Activated CD4-positive, alpha-beta T cell treated with anti-CD3 and anti-CD28 coated beads for 36 hours (primary cell): ENCODE measurements around the gene SOX12. TPM values are rescaled to one million over a fixed set of nuclear protein-coding genes. Genes with fewer than 3 reads are reported as not detected.
A peak's percentile ranks its signal among the peaks of the same experiment; 100 is the strongest.
"Not testable (repeated sequence)": the region's sequence is repeated elsewhere in the genome, so short reads cannot be mapped to it uniquely, and the experiment has no call there.

Experiments
- ATAC-seq: fragments of 200-7000 bp; cut with Tn5 transposase; one replicate; pipeline ENCODE4 v1.10.0; 2021; ENCODE audit warnings: mild to moderate bottlenecking, moderate library complexity
- CTCF ChIA-PET: fragments of 350-600 bp; sonication (Branson Sonifier 250); formaldehyde crosslinking; loops from one replicate; lab custom pipeline; 2021; ENCODE audit warnings: antibody characterized with exemption; lab: Charles Lee
- POLR2A ChIA-PET: fragments of 350-600 bp; sonication (Branson Sonifier 250); formaldehyde crosslinking; loops from one replicate; lab custom pipeline; 2021; ENCODE audit warnings: antibody characterized with exemption, inconsistent platforms; lab: Charles Lee
- DNase-seq: peaks from one replicate; pipeline ENCODE4 v3.0.0-alpha.2; 2020
- H3K27ac Mint-ChIP-seq: one replicate; pipeline ENCODE4 v1.8.0; 2021; ENCODE audit warnings: mixed read lengths
- H3K27me3 Mint-ChIP-seq: one replicate; pipeline ENCODE4 v1.8.0; 2021; ENCODE audit warnings: mixed read lengths
- H3K36me3 Mint-ChIP-seq: one replicate; pipeline ENCODE4 v1.8.0; 2021; ENCODE audit warnings: low read depth, mixed read lengths
- H3K4me1 Mint-ChIP-seq: one replicate; pipeline ENCODE4 v1.8.0; 2021; ENCODE audit warnings: mixed read lengths
- H3K4me3 Mint-ChIP-seq: one replicate; pipeline ENCODE4 v1.8.0; 2021; ENCODE audit warnings: mild to moderate bottlenecking, moderate library complexity, mixed read lengths
- H3K9me3 Mint-ChIP-seq: one replicate; pipeline ENCODE4 v1.8.0; 2021; ENCODE audit warnings: low read depth, mixed read lengths
- intact Hi-C, 2 experiments: fragments of 100-400 bp; cut with DNase I in 1 of 2; cut with micrococcal nuclease in 1 of 2; formaldehyde crosslinking; loops; one replicate each; pipeline versions ENCODE4 v1.14.2 to v1.15.1; 2022 to 2024; cut with DNase I, micrococcal nuclease
- total RNA-seq, 2 experiments: library from RNA; stranded (reverse); gene quantifications; one replicate each; pipeline ENCODE4 v1.2.3, GENCODE V29; 2021

The SOX12 gene
- total RNA-seq, 2 experiments from 2014 or later, result 8.1 to 8.5 TPM

- peak overlapping the region; percentile 32 for H3K27ac Mint-ChIP-seq
- CTCF ChIA-PET, result interaction anchor here (1.3 to 2.0 kb wide), 2 partner anchors 18 to 40 kb away, joined by 3 to 8 read pairs; no protein-coding TSS in a partner anchor
Measured at GRCh38 chr20:373171-373890, 48.0 kb downstream of the SOX12 start.

DNA sequence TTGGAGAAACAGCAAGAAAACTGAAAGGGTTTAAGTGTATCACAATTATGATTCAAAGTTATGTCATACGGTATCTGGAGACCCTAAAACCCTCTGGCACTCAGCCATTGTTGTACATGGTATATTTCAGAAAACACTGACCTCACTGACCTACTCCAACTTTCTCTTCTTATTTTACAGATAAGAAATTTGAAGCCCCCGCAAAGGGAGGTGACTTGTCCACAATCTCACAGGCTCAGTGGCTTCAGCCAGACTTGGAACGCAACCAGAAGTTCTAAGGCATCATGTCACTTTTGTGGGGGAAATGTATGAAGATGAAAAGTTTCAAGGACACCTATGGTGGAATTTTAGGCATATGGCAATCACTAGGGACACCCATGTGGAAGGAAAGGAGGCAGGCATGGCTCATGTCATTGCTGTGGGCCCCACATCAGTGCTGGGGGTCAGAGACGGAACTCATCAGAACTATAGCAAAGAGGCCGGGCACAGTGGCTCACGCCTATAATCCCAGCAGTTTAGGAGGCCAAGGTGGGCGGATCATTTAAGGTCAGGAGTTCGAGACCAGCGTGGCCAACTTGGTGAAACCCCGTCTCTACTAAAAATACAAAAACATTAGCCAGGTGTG lies 50.0 kb downstream of the SOX12 start:
- H3K9me3 Mint-ChIP-seq, result no peaks in the 10 kb centered on the region
- DNase-seq (no peak), ATAC-seq (no peak)
- CTCF ChIA-PET, result no interaction called here
- POLR2A ChIA-PET, result no interaction called here
- no peak overlapping the region for H3K4me3 Mint-ChIP-seq
- H3K27me3 Mint-ChIP-seq, result no peaks in the 10 kb centered on the region
- no peaks in the 10 kb centered on the region for H3K36me3 Mint-ChIP-seq
- H3K4me1 Mint-ChIP-seq, result peaks cover 20% of the 10 kb centered on the region
- intact Hi-C loops, result no loop called here
- H3K27ac Mint-ChIP-seq, result no peak overlapping the region

More at GRCh38 chr20:373171-373890, 48.0 kb downstream of the SOX12 start:
- POLR2A ChIA-PET, result interaction anchor here (1.0 kb wide), 1 partner anchor 12 kb away, joined by 3 read pairs; no protein-coding TSS in a partner anchor
- Mint-ChIP-seq H3K27me3 (no peaks in the 10 kb centered on the region), H3K9me3 (no peaks in the 10 kb centered on the region), H3K4me3 (no peak overlapping the region), H3K36me3 (no peaks in the 10 kb centered on the region), H3K4me1 (peaks cover 17% of the 10 kb centered on the region)
- intact Hi-C loops, result no loop called here
- peak; percentile 30 for DNase-seq
- peak; percentile 45 for ATAC-seq

- no peaks in the 10 kb centered on the region for H3K36me3 Mint-ChIP-seq
- ATAC-seq, result no peak
- peaks cover 20% of the 10 kb centered on the region for H3K4me1 Mint-ChIP-seq
- H3K9me3 Mint-ChIP-seq, result no peaks in the 10 kb centered on the region
- no peak overlapping the region for H3K4me3 Mint-ChIP-seq
- no peaks in the 10 kb centered on the region for H3K27me3 Mint-ChIP-seq
- no peak for DNase-seq
- POLR2A ChIA-PET, result interaction anchor here (0.7 kb wide), 1 partner anchor 20 kb away, joined by 3 read pairs; no protein-coding TSS in a partner anchor
- intact Hi-C loops, result no loop called here
- CTCF ChIA-PET, result no interaction called here
- no peak overlapping the region for H3K27ac Mint-ChIP-seq
Measured at GRCh38 chr20:376089-376488, 50.7 kb downstream of the SOX12 start.

DNA sequence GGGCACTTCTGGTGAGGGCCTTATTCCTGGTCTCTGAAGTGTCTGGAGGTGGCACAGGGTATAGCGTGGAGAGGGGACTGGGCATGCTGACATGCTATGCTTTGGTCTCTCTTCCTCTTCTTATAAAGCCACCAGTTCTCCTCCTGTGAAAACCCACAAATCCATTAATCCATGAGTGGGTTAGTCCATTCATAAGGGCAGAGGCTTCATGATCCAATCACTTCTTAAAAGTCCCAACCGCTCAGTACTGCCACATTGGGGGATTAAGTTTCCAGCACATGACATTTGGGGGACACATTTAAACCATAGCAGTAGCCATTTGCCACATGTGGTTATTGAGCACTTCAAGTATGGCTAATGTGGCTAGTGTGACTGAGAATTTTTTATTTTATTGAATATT lies 51.4 kb downstream of the SOX12 start:
- ChIA-PET POLR2A (interaction anchor here (0.7 kb wide), 1 partner anchor 21 kb away, joined by 3 read pairs; no protein-coding TSS in a partner anchor), CTCF (interaction anchor here (0.6 to 1.2 kb wide), 2 partner anchors 22 to 33 kb away, joined by 3 to 4 read pairs; no protein-coding TSS in a partner anchor)
- Mint-ChIP-seq H3K4me3 (no peak overlapping the region), H3K36me3 (no peaks in the 10 kb centered on the region), H3K9me3 (no peaks in the 10 kb centered on the region), H3K4me1 (peaks cover 20% of the 10 kb centered on the region), H3K27ac (no peak overlapping the region), H3K27me3 (no peaks in the 10 kb centered on the region)
- ATAC-seq, result no peak
- DNase-seq, result no peak
- intact Hi-C loops, result no loop called here

DNA sequence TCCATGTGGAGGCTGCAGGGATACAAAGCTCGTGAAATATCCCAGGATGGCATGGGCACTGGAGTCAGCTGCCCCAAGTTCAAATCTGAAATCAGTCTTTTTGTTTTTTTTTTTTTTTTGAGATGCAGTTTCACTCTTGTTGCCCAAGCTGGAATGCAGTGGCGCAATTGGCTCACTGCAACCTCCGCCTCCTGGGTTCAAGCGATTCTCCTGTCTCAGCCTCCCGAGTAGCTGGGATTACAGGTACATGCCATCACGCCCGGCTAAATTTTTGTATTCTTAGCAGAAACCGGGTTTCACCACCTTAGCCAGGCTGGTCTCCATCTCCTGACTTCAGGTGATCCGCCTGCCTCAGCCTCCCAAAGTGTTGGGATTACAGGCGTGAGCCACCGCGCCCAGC lies 52.2 kb downstream of the SOX12 start:
- H3K27ac Mint-ChIP-seq, intact Hi-C loops, DNase-seq, POLR2A ChIA-PET, H3K4me3 Mint-ChIP-seq, ATAC-seq, H3K9me3 Mint-ChIP-seq, H3K36me3 Mint-ChIP-seq, H3K27me3 Mint-ChIP-seq: not testable (repeated sequence)
- CTCF ChIA-PET, result interaction anchor here (0.9 to 1.3 kb wide), 3 partner anchors 15 to 37 kb away, joined by 3 to 4 read pairs (median 4); no protein-coding TSS in a partner anchor
- peaks cover 20% of the 10 kb centered on the region for H3K4me1 Mint-ChIP-seq

- intact Hi-C loops, result no loop called here
- Mint-ChIP-seq H3K36me3 (peaks cover 15% of the 10 kb centered on the region), H3K4me3 (peak overlapping the region; percentile 81), H3K9me3 (no peaks in the 10 kb centered on the region), H3K27ac (no peak overlapping the region), H3K27me3 (no peaks in the 10 kb centered on the region), H3K4me1 (peaks cover 14% of the 10 kb centered on the region)
- ATAC-seq (no peak), DNase-seq (no peak)
- CTCF ChIA-PET, result interaction anchor here (0.6 to 1.0 kb wide), 3 partner anchors 53 to 64 kb away, joined by 3 read pairs; no protein-coding TSS in a partner anchor
- POLR2A ChIA-PET, result no interaction called here
Measured at GRCh38 chr20:378961-379336, 53.6 kb downstream of the SOX12 start.

Other genes starting within 250 kb of the SOX12 start
- gene DEFB125, start 237.9 kb upstream of the SOX12 start, total RNA-seq, result not detected
- not detected for gene DEFB126, start 183.0 kb upstream of the SOX12 start, total RNA-seq
- not detected for gene DEFB127, start 168.1 kb upstream of the SOX12 start, total RNA-seq
- not detected for gene DEFB128, start 135.8 kb upstream of the SOX12 start, total RNA-seq
- not detected for gene DEFB129, start 98.3 kb upstream of the SOX12 start, total RNA-seq
- not detected for gene DEFB132, start 67.8 kb upstream of the SOX12 start, total RNA-seq
- gene C20orf96, start 34.8 kb upstream of the SOX12 start, total RNA-seq, result 1 to 10 TPM; 7.0 to 8.1 TPM
- gene ZCCHC3, start 28.0 kb upstream of the SOX12 start, total RNA-seq, result 10 to 100 TPM; 15.6 to 16.4 TPM
- gene NRSN2, start 21.6 kb downstream of the SOX12 start, total RNA-seq, result 1 to 10 TPM; 5.2 to 7.5 TPM
- 10 to 100 TPM; 60.9 to 63.0 TPM for gene TRIB3, start 55.2 kb downstream of the SOX12 start, total RNA-seq
- 100 to 1,000 TPM; 130 to 149 TPM for gene RBCK1, start 82.7 kb downstream of the SOX12 start, total RNA-seq
- 10 to 100 TPM; 20.9 to 25.2 TPM for gene TBC1D20, start 137.0 kb downstream of the SOX12 start, total RNA-seq
- 100 to 1,000 TPM; 179 to 254 TPM for gene CSNK2A1, start 218.2 kb downstream of the SOX12 start, total RNA-seq